GM18517 (cell line): ENCODE data around the gene MARCHF9.

ENCODE experiments used
- ATAC-seq: cut with Tn5 transposase; IDR thresholded peaks from one replicate; pipeline ENCODE4 v1.9.1; 2021; ENCODE audit warnings: mild to moderate bottlenecking, moderate library complexity; ENCODE audit not compliant: unreplicated experiment

The MARCHF9 gene

DNA sequence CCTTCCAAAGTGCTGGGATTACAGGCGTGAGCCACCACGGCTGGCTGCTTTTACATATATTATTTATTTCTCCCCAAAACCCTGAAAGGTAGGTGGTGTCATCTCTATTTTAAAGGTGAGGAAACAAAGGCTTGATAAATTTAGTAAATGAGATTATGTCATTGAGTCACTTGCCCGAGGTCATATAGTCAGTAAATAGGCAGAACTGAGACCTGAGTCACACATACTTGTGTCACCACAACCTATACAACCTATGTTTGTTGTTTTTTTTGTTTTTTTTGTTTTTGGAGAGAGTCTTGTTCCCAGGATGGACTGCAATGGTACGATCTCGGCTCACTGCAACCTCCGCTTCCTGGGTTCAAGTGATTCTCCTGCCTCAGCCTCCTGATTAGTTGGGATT is 40.5 kb downstream of the MARCHF9 start:
- no peak for ATAC-seq

DNA sequence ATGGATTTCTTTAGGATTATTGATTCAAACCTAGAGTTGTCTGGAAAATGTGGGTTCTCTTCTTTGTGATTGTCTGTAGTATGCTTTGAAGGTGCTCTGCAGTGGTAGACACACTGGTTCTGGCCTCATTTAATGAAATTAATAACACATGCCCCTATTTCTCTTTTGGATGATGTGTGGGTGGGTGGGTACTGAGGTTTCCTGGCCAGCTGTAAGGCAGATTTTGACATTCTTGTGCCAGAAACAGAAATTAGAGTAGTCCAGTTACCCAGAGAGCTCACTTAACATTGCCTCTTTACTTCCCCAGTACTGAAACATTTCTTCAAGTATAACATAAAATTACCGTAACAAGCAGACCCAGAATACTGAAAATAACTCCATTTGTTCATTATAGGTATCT is 42.1 kb downstream of the MARCHF9 start:
- ATAC-seq = no peak

DNA sequence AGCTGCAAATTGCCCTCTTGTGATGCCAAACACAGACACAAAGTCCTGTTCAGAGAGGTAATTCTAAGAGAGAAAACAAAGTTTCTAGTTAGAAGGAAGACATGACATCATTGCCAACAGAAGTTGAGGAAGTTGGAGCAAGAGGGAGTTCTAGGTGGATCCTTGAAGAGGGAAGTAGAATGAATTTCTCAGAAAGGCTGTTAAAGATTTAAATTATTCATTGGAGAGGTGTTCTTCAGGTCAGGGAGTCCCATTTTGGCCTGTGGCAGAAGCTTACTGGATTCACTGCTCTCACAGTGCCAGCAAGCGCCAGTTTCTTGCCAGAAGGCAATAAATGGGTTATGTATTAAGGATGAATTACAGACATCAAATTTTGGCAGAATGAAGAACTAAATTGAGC is 43.0 kb downstream of the MARCHF9 start:
- no peak for ATAC-seq

DNA sequence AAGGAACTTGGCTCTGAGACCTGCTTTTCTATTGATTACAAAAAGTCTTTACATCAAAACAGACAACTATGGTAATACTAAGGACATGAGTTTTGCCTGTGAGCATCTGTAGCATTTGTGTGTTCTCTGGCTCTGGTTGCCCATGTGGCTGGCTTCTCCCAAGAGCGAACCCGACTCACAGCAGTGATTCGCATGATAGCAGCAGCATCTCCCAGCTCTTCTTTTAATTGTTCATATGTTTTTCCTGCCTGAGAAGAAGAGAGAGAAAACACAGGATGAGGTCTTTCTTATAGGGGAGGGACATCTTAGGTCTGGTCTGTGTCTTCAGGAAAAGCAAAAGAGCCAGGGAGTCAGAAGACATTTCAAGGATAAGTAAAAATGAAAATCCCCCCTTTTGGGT is 46.1 kb downstream of the MARCHF9 start:
- no peak for ATAC-seq

DNA sequence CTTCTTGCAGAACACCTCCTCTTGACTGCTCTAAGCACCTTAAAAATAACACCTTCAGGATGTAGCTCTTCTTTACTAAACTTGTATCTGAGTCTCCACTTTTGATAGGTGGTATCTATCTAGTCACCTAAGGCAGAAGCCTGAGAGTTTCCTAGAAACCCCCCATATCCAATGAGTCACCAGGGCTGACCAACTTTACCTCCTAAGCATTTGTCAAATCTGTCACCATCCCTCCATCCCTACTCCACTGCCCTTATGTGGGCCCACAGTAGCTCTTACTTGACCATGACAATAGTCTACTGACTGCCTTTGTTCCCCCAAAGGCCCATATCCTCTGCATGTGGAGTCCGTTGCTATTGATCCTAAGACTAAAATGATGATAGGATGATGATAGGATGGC is 47.7 kb downstream of the MARCHF9 start:
- no peak for ATAC-seq

DNA sequence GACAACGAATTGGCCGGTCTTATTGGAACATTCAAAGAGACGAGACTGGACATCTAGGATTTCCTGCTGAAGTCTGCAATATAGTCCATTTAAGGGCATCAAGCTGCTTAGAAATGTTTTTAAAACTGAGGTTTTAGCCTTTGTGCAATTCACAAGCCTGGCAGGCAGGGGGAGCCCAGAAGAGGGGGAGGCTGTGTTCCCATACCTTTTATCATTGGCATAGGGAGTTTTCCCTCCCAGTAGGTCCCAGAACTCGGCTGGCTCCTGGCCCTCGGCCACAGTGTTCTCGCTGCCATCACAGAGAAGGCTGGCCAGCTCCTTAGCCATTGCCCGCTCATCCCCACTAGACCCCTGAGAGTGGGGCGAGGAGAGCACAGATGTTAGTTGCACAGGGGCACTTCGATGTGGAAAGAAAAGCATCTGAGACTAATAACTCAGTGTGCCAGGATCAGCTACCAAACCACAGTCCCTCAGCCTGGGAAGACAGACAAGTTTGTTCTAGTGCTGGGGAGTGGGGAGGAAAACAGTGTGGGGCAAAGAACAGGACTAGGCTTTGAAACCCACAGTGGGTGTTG is 48.5 kb downstream of the MARCHF9 start:
- no peak for ATAC-seq

DNA sequence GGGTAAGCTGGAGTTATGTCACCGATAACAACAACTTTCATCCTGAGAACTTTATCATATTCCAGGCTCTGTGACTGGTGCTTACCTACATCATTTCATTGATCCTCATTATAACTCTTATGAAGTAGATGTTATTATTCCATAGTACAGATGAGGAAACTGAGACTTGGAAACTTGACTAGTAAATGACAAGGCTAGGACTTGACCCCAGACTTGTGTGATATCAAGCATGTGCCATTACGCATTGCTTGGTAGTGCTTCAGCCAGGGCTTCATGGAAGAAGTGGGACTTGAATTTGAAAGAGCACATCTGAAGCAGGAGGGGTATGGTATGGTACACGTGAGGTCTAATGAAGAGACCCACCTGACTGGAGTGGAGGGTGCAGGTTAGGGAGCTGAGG is 51.8 kb downstream of the MARCHF9 start:
- ATAC-seq = no peak

DNA sequence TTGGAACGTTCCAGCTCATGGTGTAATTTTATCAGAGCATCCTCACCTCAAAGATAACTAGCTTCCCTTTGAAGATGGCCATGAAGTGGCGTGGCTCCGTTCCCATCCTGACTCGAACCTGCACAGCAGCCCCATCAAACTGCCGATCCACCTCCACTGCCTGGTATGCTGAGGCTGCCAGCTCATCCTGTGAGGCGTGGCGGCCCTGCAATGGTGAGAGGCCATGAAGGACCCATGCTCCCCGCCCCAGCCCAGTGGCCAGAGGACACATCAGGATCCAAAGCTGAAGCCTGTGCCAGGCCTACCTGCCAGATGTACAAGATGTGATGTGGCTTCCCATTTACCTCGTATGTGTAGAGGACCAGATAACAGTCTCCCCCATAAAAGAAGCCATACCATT is 52.4 kb downstream of the MARCHF9 start:
- ATAC-seq = no peak

DNA sequence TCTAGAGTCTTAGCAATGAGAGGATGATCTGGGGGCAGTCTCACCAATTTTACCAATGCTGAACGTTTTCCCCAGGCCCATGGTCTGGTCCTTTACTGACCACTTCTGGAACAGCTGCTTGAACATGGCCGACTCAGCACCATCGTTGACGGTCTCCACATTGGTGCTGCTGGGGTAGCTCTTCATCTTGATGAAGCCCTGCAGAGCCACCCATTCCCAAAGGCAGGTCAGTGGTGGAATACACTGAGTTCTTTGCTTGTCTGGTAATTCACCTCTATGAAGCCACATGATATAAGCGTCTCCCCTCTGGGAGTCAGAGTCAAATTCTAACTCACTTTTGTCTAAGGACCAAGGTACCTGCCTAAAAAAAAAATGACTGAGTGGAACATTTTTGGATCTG is 53.4 kb downstream of the MARCHF9 start:
- no peak for ATAC-seq

DNA sequence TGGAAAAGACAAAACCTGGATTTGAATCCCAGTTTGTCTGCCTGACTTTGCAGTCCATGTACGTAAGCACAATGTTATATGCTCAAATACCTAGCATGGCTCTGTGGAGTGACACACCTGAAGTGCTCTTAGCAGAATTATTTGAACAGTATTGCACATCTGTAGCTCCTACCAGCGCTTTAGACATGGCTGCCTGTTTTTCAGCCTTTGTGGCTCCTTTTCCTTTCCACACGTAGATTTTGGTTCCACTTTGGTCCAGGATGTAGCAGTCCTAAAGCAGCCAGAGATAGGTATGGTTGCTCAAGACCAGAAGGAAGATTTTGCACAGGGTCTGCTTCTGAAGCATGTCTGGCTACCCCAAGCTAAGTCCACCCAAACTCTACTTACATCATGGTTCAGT is 54.5 kb downstream of the MARCHF9 start:
- no peak for ATAC-seq
